Measurements from ENCODE around the gene KPNB1. TPM values are rescaled to one million over a fixed set of nuclear protein-coding genes. Genes with fewer than 3 reads are reported as not detected.

The KPNB1 gene
- total and polyA plus RNA-seq, 10 of the 15 experiments (the other 5 are each of a cell fraction or from before 2014, with no cell fraction given): 67.8 to 525 (median 246) TPM

DNA sequence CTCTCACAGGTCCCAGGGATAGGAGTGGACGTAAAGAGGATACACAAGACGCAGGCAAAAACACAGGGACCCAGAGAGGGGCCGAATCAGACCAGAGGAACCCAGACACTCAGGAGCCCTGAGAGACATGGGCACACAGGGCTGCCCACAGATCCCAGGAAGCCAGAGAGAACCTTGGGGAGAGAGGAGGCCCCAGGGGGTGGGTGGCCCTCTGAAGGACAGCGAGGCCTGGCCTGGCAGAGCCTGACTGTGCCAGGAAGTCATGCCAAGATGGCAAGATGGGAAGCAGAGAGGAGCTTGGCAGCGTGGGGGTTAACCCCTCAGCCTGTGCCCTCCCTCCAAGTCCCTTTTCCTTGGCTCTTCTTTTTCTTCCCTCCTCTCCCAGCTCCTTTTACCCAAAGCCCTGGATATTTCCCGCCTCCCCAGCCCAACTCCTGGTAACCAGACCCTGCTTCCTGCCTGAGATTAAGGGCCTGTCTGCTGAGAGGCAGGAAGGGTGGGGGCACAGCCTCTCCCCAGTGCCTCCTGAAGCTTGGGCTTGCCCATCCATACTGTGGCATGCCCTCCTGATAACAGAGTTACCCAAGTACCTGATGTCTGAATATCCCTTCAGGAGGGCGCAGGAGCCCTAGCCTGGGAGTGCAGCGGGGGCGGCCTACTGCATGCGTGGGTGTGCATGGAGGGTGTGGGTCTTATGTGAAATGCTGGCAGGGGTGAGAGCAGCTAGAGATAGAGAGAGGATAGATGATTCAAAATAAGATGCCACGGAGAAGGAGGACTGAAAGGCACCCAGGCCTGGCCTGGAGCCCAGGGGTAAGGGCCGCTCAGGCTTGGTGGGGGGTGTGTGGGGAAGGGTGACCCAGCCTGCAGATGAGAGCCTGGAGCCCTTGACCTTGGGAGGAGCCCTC is 77.3 kb downstream of the KPNB1 start (continued):
- TF ChIP-seq, protein P1, sequence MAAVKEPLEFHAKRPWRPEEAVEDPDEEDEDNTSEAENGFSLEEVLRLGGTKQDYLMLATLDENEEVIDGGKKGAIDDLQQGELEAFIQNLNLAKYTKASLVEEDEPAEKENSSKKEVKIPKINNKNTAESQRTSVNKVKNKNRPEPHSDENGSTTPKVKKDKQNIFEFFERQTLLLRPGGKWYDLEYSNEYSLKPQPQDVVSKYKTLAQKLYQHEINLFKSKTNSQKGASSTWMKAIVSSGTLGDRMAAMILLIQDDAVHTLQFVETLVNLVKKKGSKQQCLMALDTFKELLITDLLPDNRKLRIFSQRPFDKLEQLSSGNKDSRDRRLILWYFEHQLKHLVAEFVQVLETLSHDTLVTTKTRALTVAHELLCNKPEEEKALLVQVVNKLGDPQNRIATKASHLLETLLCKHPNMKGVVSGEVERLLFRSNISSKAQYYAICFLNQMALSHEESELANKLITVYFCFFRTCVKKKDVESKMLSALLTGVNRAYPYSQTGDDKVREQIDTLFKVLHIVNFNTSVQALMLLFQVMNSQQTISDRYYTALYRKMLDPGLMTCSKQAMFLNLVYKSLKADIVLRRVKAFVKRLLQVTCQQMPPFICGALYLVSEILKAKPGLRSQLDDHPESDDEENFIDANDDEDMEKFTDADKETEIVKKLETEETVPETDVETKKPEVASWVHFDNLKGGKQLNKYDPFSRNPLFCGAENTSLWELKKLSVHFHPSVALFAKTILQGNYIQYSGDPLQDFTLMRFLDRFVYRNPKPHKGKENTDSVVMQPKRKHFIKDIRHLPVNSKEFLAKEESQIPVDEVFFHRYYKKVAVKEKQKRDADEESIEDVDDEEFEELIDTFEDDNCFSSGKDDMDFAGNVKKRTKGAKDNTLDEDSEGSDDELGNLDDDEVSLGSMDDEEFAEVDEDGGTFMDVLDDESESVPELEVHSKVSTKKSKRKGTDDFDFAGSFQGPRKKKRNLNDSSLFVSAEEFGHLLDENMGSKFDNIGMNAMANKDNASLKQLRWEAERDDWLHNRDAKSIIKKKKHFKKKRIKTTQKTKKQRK (IDR thresholded peaks at IDR 0.05; ENCODE audit: low read depth, low read length): no peak
- TF ChIP-seq HDGF (IDR thresholded peaks at IDR 0.05): no peak
- no peak for TF ChIP-seq ETV6 (conservative IDR thresholded peaks at IDR 0.05 in 1 of 2, IDR thresholded peaks at IDR 0.05 in 1 of 2; ENCODE audit: borderline replicate concordance in 1 of 2, low read depth in 1 of 2)
- TF ChIP-seq TCF12 (IDR thresholded peaks at IDR 0.05; ENCODE audit: low read depth, low read length): no peak

GRCh38 chr17:47727704-47728036 is 78.0 kb downstream of the KPNB1 start:
- RAD21 ChIA-PET (ENCODE audit: unreplicated experiment): interaction anchor here (1.2 kb wide), 1 partner anchor 8 kb away, joined by 3 read pairs; no protein-coding TSS in a partner anchor

More at GRCh38 chr17:47727704-47728036, 78.0 kb downstream of the KPNB1 start:
- TF ChIP-seq BACH1 (IDR thresholded peaks at IDR 0.05; ENCODE audit: borderline replicate concordance) (no peak), NFXL1 (IDR thresholded peaks at IDR 0.05; ENCODE audit: borderline replicate concordance) (no peak), ZSCAN29 (IDR thresholded peaks at IDR 0.05) (no peak)
- TF ChIP-seq, protein P2, sequence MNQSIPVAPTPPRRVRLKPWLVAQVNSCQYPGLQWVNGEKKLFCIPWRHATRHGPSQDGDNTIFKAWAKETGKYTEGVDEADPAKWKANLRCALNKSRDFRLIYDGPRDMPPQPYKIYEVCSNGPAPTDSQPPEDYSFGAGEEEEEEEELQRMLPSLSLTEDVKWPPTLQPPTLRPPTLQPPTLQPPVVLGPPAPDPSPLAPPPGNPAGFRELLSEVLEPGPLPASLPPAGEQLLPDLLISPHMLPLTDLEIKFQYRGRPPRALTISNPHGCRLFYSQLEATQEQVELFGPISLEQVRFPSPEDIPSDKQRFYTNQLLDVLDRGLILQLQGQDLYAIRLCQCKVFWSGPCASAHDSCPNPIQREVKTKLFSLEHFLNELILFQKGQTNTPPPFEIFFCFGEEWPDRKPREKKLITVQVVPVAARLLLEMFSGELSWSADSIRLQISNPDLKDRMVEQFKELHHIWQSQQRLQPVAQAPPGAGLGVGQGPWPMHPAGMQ (IDR thresholded peaks at IDR 0.05; ENCODE audit: borderline replicate concordance): no peak
- TF ChIP-seq, protein P3, sequence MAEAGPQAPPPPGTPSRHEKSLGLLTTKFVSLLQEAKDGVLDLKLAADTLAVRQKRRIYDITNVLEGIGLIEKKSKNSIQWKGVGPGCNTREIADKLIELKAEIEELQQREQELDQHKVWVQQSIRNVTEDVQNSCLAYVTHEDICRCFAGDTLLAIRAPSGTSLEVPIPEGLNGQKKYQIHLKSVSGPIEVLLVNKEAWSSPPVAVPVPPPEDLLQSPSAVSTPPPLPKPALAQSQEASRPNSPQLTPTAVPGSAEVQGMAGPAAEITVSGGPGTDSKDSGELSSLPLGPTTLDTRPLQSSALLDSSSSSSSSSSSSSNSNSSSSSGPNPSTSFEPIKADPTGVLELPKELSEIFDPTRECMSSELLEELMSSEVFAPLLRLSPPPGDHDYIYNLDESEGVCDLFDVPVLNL (IDR thresholded peaks at IDR 0.05; ENCODE audit: low read depth, low read length): no peak
- no peaks in the 10 kb centered on the region for H3K9me3 ChIP-seq (replicated peaks; ENCODE audit: control insufficient read depth, insufficient read depth, low read length)
- intact Hi-C loops (cut with micrococcal nuclease; ENCODE audit: unreplicated experiment): no loop called here
- H3K4me1 ChIP-seq (ENCODE audit: control insufficient read depth, insufficient read depth, low read length): peaks cover 5% of the 10 kb centered on the region
- H3K27me3 ChIP-seq (replicated peaks in 1 of 2; ENCODE audit: control insufficient read depth in 2 of 2, insufficient read depth in 2 of 2, low read length in 1 of 2): 0 out of 4 replicates have a peak, but pooled peaks cover 0 to 1% of the 10 kb centered on the region in 2 experiments
- no peak for FAIRE-seq
- no peak overlapping the region for H3K9ac ChIP-seq (ENCODE audit: control insufficient read depth, insufficient read depth, low read length)
- H3K4me2 ChIP-seq (ENCODE audit: control insufficient read depth, insufficient read depth): no peak overlapping the region
- ATAC-seq: no peak
- no TSS peak for BruUV-seq (replicated peaks)
- H3K4me3 ChIP-seq: no peak overlapping the region
- no peaks in the 10 kb centered on the region for H3K79me2 ChIP-seq (ENCODE audit: control insufficient read depth, insufficient read depth, low read length)
- no peak for DNase-seq (ENCODE audit: low read depth, low spot score)
- CTCF ChIA-PET: interaction anchor here (0.9 to 1.0 kb wide), 2 partner anchors 9 kb away, joined by 3 to 6 read pairs; no protein-coding TSS in a partner anchor
- no peak overlapping the region for H2AFZ ChIP-seq (ENCODE audit: control insufficient read depth, low read depth, low read length)
- 42% methylated on average over 9 of the region's 9 CpGs for WGBS (ENCODE audit: insufficient coverage, insufficient replicate concordance, low lambda C conversion rate, missing lambda C conversion rate)
- H4K20me1 ChIP-seq (ENCODE audit: control insufficient read depth, insufficient read depth): no peaks in the 10 kb centered on the region
- POLR2A ChIA-PET: no interaction called here
- in situ Hi-C loops (cut with MboI): no loop called here
- H3K27ac ChIP-seq (ENCODE audit: control insufficient read depth, insufficient read depth): no peak overlapping the region
- SMC1A ChIA-PET (ENCODE audit: uncharacterized antibody, unreplicated experiment): interaction anchor here (7.0 kb wide), 1 partner anchor 10 kb away, joined by 56 read pairs; no protein-coding TSS in a partner anchor
- H3K36me3 ChIP-seq (ENCODE audit: control insufficient read depth in 2 of 2, insufficient read depth in 2 of 2, low read length in 1 of 2): no peaks in the 10 kb centered on the region

Data from GM12878 (cell line).